ENCODE results near the gene SOBP.
A peak's percentile ranks its signal among the peaks of the same experiment; 100 is the strongest.

The SOBP gene

GRCh38 chr6:107666981-107667601 is 177.2 kb downstream of the SOBP start:
- DNase-seq: no peak

- DNase-seq: no peak
Measured at GRCh38 chr6:107667790-107668189, 177.9 kb downstream of the SOBP start.

- DNase-seq: no peak
Measured at GRCh38 chr6:107668743-107669474, 179.0 kb downstream of the SOBP start.

- DNase-seq: peak; percentile 28
Measured at GRCh38 chr6:107670792-107671199, 180.9 kb downstream of the SOBP start.

GRCh38 chr6:107673076-107673494 is 183.2 kb downstream of the SOBP start:
- no peak for DNase-seq

- peak; percentile 71 for DNase-seq
Measured at GRCh38 chr6:107674995-107675738, 185.2 kb downstream of the SOBP start.

- no peak for DNase-seq
Measured at GRCh38 chr6:107676042-107676441, 186.1 kb downstream of the SOBP start.

GRCh38 chr6:107677399-107677798 is 187.5 kb downstream of the SOBP start:
- DNase-seq: no peak

GRCh38 chr6:107679457-107679856 is 189.5 kb downstream of the SOBP start:
- DNase-seq: no peak

GRCh38 chr6:107682721-107683120 is 192.8 kb downstream of the SOBP start:
- DNase-seq: no peak

GRCh38 chr6:107683183-107683582 is 193.3 kb downstream of the SOBP start:
- DNase-seq: no peak

- DNase-seq: no peak
Measured at GRCh38 chr6:107684996-107685395, 195.1 kb downstream of the SOBP start.

- no peak for DNase-seq
Measured at GRCh38 chr6:107689190-107689589, 199.3 kb downstream of the SOBP start.

GRCh38 chr6:107689951-107690642 is 200.2 kb downstream of the SOBP start:
- DNase-seq: no peak

GRCh38 chr6:107690643-107691061 is 200.7 kb downstream of the SOBP start:
- no peak for DNase-seq

- no peak for DNase-seq
Measured at GRCh38 chr6:107691062-107691751, 201.3 kb downstream of the SOBP start.

GRCh38 chr6:107692351-107692750 is 202.4 kb downstream of the SOBP start:
- DNase-seq: no peak

GRCh38 chr6:107695061-107695720 is 205.3 kb downstream of the SOBP start:
- DNase-seq: no peak

- DNase-seq: no peak
Measured at GRCh38 chr6:107697682-107698081, 207.8 kb downstream of the SOBP start.

- DNase-seq: no peak
Measured at GRCh38 chr6:107698146-107698545, 208.2 kb downstream of the SOBP start.

GRCh38 chr6:107699254-107699653 is 209.3 kb downstream of the SOBP start:
- no peak for DNase-seq

GRCh38 chr6:107699697-107700325 is 209.9 kb downstream of the SOBP start:
- DNase-seq: no peak
